Activated CD4-positive, alpha-beta T cell treated with anti-CD3 and anti-CD28 coated beads, Interleukin-2, amount 50 U/mL, for 48 hours (primary cell): Measurements from ENCODE around the gene USP54.
A peak's percentile ranks its signal among the peaks of the same experiment; 100 is the strongest.
"Not testable (repeated sequence)": the region's sequence is repeated elsewhere in the genome, so short reads cannot be mapped to it uniquely, and the experiment has no call there.

Experiments
- DNase-seq, 2 experiments: peaks; one replicate each; pipeline ENCODE4 v3.0.0-alpha.2; 2020

USP54 gene

GRCh38 chr10:73585327-73585726, 5.8 kb downstream of the USP54 start:
- DNase-seq, result no peak

GRCh38 chr10:73584737-73585136, 6.4 kb downstream of the USP54 start:
- DNase-seq, result no peak

GRCh38 chr10:73581918-73582317, 9.2 kb downstream of the USP54 start:
- no peak for DNase-seq

GRCh38 chr10:73578927-73579326, 12.2 kb downstream of the USP54 start:
- DNase-seq, result not testable (repeated sequence)

- DNase-seq, result no peak
Measured at GRCh38 chr10:73577788-73578187, 13.4 kb downstream of the USP54 start.

- DNase-seq, result no peak
Measured at GRCh38 chr10:73576890-73577591, 14.1 kb downstream of the USP54 start.

- DNase-seq, result no peak
Measured at GRCh38 chr10:73576178-73576889, 14.8 kb downstream of the USP54 start.

GRCh38 chr10:73567025-73567424, 24.1 kb downstream of the USP54 start:
- not testable (repeated sequence) for DNase-seq

- DNase-seq, result no peak
Measured at GRCh38 chr10:73561192-73561591, 29.9 kb downstream of the USP54 start.

GRCh38 chr10:73559590-73559989, 31.6 kb downstream of the USP54 start:
- DNase-seq, result no peak

- DNase-seq, result no peak
Measured at GRCh38 chr10:73556855-73557254, 34.3 kb downstream of the USP54 start.

GRCh38 chr10:73554721-73555120, 36.4 kb downstream of the USP54 start:
- DNase-seq, result no peak

- no peak for DNase-seq
Measured at GRCh38 chr10:73553761-73554160, 37.4 kb downstream of the USP54 start.

GRCh38 chr10:73552819-73553715, 38.1 kb downstream of the USP54 start:
- no peak for DNase-seq

- DNase-seq, result no peak
Measured at GRCh38 chr10:73551515-73551914, 39.6 kb downstream of the USP54 start.

GRCh38 chr10:73545357-73545756, 45.8 kb downstream of the USP54 start:
- no peak for DNase-seq

GRCh38 chr10:73537709-73538108, 53.4 kb downstream of the USP54 start:
- no peak for DNase-seq

- no peak for DNase-seq
Measured at GRCh38 chr10:73537288-73537687, 53.9 kb downstream of the USP54 start.

- no peak for DNase-seq
Measured at GRCh38 chr10:73534857-73535256, 56.3 kb downstream of the USP54 start.

- DNase-seq, result peak; percentile 19 to 40
Measured at GRCh38 chr10:73529089-73529832, 61.9 kb downstream of the USP54 start.

- DNase-seq, result no peak
Measured at GRCh38 chr10:73522263-73522662, 68.9 kb downstream of the USP54 start.

GRCh38 chr10:73519336-73519735, 71.8 kb downstream of the USP54 start:
- DNase-seq, result no peak
